Peyer's patch (tissue), 4 donors: ENCODE data around the gene SMAD6.

Experiments used
- POLR2A ChIP-seq, 2 donors: fragments of 450-650 bp; IDR thresholded peaks; one replicate each; pipeline ENCODE4 v1.5.1; 2017; ENCODE audit warnings: antibody characterized with exemption in 2 of 2, mild to moderate bottlenecking in 2 of 2, moderate library complexity in 2 of 2
- TF ChIP-seq, protein P1 (sequence below), 6 experiments: fragments of 450-650 bp in 4 of 6; fragments of 200-600 bp in 2 of 6; sonication (generic) in 1 of 6; IDR thresholded peaks; one replicate each; pipeline ENCODE4 v1.5.1; 2017 to 2019; ENCODE audit warnings: antibody characterized with exemption in 6 of 6, mild to moderate bottlenecking in 3 of 6, moderate library complexity in 1 of 6

DNA sequence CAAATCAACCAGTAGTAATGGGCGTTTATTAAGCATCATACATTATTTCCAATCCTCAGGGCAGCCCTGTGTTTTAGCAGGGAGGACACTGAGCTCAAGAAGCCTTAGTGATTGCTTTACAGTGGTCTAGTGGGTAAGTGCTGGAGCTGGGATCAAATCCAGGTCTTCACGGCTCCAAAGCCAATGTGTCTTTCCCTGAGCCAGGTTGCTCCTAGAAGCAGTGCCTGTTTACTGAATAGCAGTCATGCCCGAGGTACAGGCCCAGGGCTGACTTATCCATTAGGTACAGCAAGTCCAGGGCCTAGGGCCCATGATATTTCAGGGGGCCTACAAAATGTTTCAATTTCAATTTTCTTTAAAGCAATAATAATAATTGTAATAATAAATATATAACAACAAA lies 9.6 kb upstream of the SMAD6 start:
- TF ChIP-seq POLR2A (IDR thresholded peaks at IDR 0.05): no peak
- TF ChIP-seq, protein P1, sequence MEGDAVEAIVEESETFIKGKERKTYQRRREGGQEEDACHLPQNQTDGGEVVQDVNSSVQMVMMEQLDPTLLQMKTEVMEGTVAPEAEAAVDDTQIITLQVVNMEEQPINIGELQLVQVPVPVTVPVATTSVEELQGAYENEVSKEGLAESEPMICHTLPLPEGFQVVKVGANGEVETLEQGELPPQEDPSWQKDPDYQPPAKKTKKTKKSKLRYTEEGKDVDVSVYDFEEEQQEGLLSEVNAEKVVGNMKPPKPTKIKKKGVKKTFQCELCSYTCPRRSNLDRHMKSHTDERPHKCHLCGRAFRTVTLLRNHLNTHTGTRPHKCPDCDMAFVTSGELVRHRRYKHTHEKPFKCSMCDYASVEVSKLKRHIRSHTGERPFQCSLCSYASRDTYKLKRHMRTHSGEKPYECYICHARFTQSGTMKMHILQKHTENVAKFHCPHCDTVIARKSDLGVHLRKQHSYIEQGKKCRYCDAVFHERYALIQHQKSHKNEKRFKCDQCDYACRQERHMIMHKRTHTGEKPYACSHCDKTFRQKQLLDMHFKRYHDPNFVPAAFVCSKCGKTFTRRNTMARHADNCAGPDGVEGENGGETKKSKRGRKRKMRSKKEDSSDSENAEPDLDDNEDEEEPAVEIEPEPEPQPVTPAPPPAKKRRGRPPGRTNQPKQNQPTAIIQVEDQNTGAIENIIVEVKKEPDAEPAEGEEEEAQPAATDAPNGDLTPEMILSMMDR (IDR thresholded peaks at IDR 0.05): no peak
